Epidermal melanocyte (primary cell): ENCODE data around the gene RPP21.

Experiments used
- DNase-seq: peaks from one replicate; pipeline ENCODE4 v3.0.0; 2011; ENCODE audit warnings: low spot score; ENCODE audit not compliant: insufficient read length

The RPP21 gene

GRCh38 chr6:30344868-30345671 lies at the start of gene RPP21:
TSS of gene RPP21 (plus strand) at chr6:30345156. CDS start at chr6:30345172, 16 bp downstream.
- DNase-seq = peak; percentile 90

- DNase-seq = no peak
Observed at GRCh38 chr6:30295837-30296236, 49.1 kb upstream of the RPP21 start.

GRCh38 chr6:30304002-30304401 lies 41.0 kb upstream of the RPP21 start:
- DNase-seq = no peak

- no peak for DNase-seq
Observed at GRCh38 chr6:30311101-30311500, 33.9 kb upstream of the RPP21 start.

- DNase-seq = no peak
Observed at GRCh38 chr6:30311671-30312070, 33.3 kb upstream of the RPP21 start.

GRCh38 chr6:30312266-30312665 lies 32.7 kb upstream of the RPP21 start:
- DNase-seq = no peak

GRCh38 chr6:30312676-30313321 lies 32.2 kb upstream of the RPP21 start:
- DNase-seq = no peak

- no peak for DNase-seq
Observed at GRCh38 chr6:30315156-30315555, 29.8 kb upstream of the RPP21 start.

GRCh38 chr6:30317913-30318589 lies 26.9 kb upstream of the RPP21 start:
- DNase-seq = no peak

GRCh38 chr6:30319146-30319835 lies 25.7 kb upstream of the RPP21 start:
- DNase-seq = no peak

GRCh38 chr6:30321692-30322388 lies 23.1 kb upstream of the RPP21 start:
- DNase-seq = no peak

- no peak for DNase-seq
Observed at GRCh38 chr6:30322527-30323501, 22.1 kb upstream of the RPP21 start.

GRCh38 chr6:30323806-30324205 lies 21.1 kb upstream of the RPP21 start:
- DNase-seq = no peak

GRCh38 chr6:30325150-30325872 lies 19.6 kb upstream of the RPP21 start:
- DNase-seq = no peak

- DNase-seq = no peak
Observed at GRCh38 chr6:30325873-30326525, 19.0 kb upstream of the RPP21 start.

- DNase-seq = peak; percentile 86
Observed at GRCh38 chr6:30326526-30327231, 18.3 kb upstream of the RPP21 start, which contains the start of gene TRIM39. TSS of gene TRIM39 (plus strand) at chr6:30326927. CDS start at chr6:30329318, 2,391 bp downstream.

GRCh38 chr6:30327232-30327746 lies 17.7 kb upstream of the RPP21 start:
- no peak for DNase-seq

- DNase-seq = no peak
Observed at GRCh38 chr6:30328397-30328796, 16.6 kb upstream of the RPP21 start.
